ENCODE measurements around the gene TEAD4.

TEAD4 gene

DNA sequence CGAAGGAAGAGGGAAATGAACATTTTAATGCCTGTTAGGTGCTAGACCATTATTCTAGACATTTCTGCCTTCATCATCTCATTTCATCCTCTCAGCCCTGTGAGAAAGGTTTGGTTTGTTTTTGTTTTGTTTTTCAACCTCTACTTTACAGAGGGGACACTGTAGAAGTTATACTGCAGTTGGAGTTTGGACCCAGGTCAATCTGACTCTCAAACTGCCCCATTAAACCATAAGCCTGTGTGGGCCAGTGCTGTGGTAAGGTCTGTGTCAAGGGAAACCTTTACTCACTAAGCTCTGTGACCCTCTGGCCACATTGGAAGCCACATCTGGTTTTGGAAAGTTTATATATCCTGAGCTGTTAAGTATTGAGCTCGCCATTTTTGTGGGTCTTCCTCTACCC lies 8.5 kb downstream of the TEAD4 start:
- no peak for DNase-seq (ENCODE audit: extremely low read depth, low read depth)
- TF ChIP-seq, protein P1, sequence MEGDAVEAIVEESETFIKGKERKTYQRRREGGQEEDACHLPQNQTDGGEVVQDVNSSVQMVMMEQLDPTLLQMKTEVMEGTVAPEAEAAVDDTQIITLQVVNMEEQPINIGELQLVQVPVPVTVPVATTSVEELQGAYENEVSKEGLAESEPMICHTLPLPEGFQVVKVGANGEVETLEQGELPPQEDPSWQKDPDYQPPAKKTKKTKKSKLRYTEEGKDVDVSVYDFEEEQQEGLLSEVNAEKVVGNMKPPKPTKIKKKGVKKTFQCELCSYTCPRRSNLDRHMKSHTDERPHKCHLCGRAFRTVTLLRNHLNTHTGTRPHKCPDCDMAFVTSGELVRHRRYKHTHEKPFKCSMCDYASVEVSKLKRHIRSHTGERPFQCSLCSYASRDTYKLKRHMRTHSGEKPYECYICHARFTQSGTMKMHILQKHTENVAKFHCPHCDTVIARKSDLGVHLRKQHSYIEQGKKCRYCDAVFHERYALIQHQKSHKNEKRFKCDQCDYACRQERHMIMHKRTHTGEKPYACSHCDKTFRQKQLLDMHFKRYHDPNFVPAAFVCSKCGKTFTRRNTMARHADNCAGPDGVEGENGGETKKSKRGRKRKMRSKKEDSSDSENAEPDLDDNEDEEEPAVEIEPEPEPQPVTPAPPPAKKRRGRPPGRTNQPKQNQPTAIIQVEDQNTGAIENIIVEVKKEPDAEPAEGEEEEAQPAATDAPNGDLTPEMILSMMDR (IDR thresholded peaks at IDR 0.05; ENCODE audit: low read depth, low read length), result no peak

DNA sequence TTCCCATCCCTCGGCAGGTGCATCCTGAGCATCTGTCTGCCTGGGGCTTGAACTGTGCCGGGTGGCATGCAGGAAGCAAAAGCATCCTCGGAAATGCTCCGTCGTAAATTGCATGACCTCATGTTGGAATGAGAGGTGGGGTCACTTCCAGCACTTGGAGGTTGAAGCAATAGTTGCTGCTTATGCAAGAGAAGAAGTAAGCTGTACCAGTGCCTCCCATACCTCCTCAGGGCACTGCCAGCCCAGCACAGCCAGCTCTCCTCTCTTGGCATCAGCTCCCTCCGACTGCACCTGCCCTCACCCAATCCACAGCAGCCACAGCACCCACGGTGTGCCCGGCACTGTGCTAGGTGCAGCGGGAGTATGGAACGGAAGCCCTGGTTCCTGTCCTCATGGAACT lies 11.5 kb downstream of the TEAD4 start:
- no peak for DNase-seq (ENCODE audit: extremely low read depth, low read depth)
- TF ChIP-seq, protein P1 (IDR thresholded peaks at IDR 0.05; ENCODE audit: low read depth, low read length), result no peak

DNA sequence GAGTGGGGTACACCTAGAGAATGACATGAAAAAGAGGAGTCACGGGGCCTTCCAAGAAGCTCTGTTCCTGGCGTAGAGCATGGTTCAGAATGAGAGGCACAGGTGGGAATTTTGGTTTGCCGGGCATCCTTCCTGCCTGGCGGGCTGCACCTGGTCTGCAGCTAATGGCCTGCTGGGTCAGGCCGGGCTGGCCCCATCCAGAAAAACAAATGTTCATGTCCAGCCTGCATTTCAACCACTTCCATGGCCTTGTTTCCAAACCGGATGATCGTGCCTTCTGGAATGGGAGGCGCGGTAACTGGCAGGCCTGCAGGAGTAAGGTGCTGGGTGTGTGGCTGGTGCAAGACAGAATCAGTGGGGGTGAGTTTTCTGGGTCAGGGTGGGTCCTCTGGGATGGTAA lies 14.4 kb downstream of the TEAD4 start:
- TF ChIP-seq, protein P1 (IDR thresholded peaks at IDR 0.05; ENCODE audit: low read depth, low read length), result no peak
- DNase-seq (ENCODE audit: extremely low read depth, low read depth), result no peak

DNA sequence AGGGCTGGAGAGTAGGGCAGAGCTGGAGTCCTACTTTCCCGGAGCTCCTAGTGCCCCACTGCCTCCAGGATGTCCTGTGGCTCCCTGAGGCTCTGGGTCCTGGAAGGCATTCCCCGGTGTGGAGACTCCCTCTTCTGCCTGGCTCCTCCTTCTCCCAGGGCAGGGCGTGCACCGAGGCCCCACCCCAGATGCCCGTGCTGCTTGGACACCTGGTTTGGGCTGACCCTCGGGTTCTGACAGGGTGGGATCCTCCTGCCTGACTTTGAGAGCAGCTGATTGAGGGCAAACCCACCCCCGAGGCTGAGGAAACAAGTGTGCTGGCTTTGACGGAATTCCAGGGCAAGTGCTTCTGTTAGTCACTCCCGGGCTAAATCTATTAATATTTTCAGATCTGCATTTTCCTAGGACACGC lies 15.4 kb downstream of the TEAD4 start:
- TF ChIP-seq, protein P1 (IDR thresholded peaks at IDR 0.05; ENCODE audit: low read depth, low read length), result no peak
- no peak for DNase-seq (ENCODE audit: extremely low read depth, low read depth)

DNA sequence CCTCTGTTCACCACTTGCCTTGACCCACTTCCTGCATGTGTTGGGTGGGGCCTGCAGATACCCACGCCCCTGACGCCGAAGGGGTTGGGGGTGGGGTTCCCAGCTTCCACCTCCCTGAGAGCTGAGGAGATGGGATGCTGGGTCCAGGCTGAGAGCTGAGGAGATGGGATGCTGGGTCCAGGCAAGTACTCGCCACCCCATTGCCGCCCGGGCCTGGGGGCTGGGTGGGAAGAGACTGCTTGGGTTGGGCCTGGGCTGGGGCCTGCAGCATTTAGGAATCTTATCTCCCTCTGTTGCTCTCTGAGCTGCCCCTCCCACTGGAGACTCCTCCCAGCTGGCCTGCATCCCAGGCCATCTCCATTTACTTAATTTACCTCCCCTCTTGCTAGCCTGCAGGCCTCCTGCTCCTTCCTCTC lies 17.4 kb downstream of the TEAD4 start:
- no peak for DNase-seq (ENCODE audit: extremely low read depth, low read depth)
- TF ChIP-seq, protein P1 (IDR thresholded peaks at IDR 0.05; ENCODE audit: low read depth, low read length), result no peak

DNA sequence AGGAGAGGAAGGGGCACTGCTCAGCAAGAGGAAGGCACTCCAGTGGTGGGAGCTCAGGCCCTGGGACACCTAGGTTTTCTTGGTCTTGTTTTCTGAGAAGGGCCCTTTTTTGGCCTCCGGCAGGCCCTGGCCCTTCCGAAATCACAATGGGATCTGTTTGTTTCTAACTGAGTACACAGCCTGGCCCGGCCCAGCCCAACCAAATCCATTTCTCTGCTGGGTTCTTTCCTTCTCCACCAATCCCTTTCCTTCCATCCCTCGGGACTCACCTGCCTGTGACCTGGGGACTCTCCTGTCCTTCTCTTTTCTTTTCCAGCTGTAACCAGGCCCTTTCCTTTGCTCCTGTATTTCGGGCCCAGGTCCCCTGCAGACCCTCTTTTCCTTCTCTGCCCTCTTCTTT lies 18.6 kb downstream of the TEAD4 start:
- TF ChIP-seq, protein P1 (IDR thresholded peaks at IDR 0.05; ENCODE audit: low read depth, low read length), result no peak
- no peak for DNase-seq (ENCODE audit: extremely low read depth, low read depth)

DNA sequence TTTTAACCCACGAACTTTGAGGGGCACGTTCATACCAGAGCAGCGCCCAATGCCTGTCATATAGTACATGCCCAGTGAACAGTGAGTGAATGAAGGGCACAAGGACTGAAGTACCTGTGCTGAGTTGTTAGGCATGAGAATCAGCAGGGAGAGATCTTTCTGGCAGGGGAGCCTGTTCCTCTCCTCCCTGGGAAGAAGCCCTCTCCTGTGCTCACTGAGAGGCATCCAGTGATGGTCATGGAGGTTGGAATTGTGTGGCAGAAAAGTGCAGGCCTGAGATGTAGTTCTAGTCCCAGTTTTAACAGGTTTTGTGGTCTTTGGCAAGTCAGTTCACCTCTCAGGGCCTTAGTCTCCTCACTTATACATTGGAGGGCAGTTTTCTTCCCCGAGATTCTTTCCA lies 20.6 kb downstream of the TEAD4 start:
- TF ChIP-seq, protein P1 (IDR thresholded peaks at IDR 0.05; ENCODE audit: low read depth, low read length), result no peak

More for the DNA sequence above, 20.6 kb downstream of the TEAD4 start:
- no peak for DNase-seq (ENCODE audit: extremely low read depth, low read depth)

All from AG09319 (cell line).